H1 (cell line): ENCODE measurements around the gene HS6ST2. TPM values are rescaled to one million over a fixed set of nuclear protein-coding genes. Genes with fewer than 3 reads are reported as not detected.

Source experiments
- CTCF ChIA-PET: fragments of 300-600 bp; sonication (Branson Sonifier 250); formaldehyde crosslinking; loops from one replicate; lab custom pipeline; 2021; ENCODE audit not compliant: partially characterized antibody; lab: Charles Lee
- POLR2A ChIA-PET: fragments of 300-600 bp; sonication (Branson Sonifier 250); formaldehyde crosslinking; loops from one replicate; lab custom pipeline; 2021; ENCODE audit warnings: inconsistent platforms; ENCODE audit not compliant: partially characterized antibody; lab: Charles Lee
- DNase-seq, 2 experiments: peaks; one replicate each; pipeline versions ENCODE4 v3.0.0 to v3.0.0-alpha.2; 2010 to 2022; ENCODE audit warnings: low spot score in 2 of 2, low read depth in 1 of 2, mixed read lengths in 1 of 2
- FAIRE-seq: peaks from 2 replicates; lab custom pipeline; 2011; peaks lifted over from hg19 to GRCh38; lab: Jason Lieb, UNC
- H2AFZ ChIP-seq: 2 replicates; pipeline ENCODE4 v1.8.1; 2012; ENCODE audit warnings: low read length, inconsistent platforms
- H2AK5ac ChIP-seq: 2 replicates; pipeline ENCODE4 v1.6.1; 2013; ENCODE audit warnings: low read depth, low read length
- H2BK120ac ChIP-seq: replicated peaks from 2 replicates; pipeline ENCODE3; 2013; ENCODE audit warnings: low read depth, low read length, inconsistent platforms
- H2BK12ac ChIP-seq: 2 replicates; pipeline ENCODE4 v1.6.1; 2013; ENCODE audit warnings: low read depth, low read length
- H2BK15ac ChIP-seq: 2 replicates; pipeline ENCODE4 v1.6.1; 2013; ENCODE audit warnings: low read length
- H2BK20ac ChIP-seq: 2 replicates; pipeline ENCODE4 v1.6.1; 2013; ENCODE audit warnings: low read length
- H2BK5ac ChIP-seq: 2 replicates; pipeline ENCODE4 v1.6.1; 2013; ENCODE audit warnings: low read depth, low read length
- H3K14ac ChIP-seq: 2 replicates; pipeline ENCODE4 v1.6.1; 2013; ENCODE audit warnings: inconsistent platforms; ENCODE audit not compliant: insufficient read length
- H3K18ac ChIP-seq: 2 replicates; pipeline ENCODE4 v1.6.1; 2013; ENCODE audit warnings: low read length; ENCODE audit errors: extremely low read depth
- H3K23ac ChIP-seq: 2 replicates; pipeline ENCODE4 v1.6.1; 2013; ENCODE audit warnings: inconsistent platforms; ENCODE audit not compliant: insufficient read length
- H3K23me2 ChIP-seq: 2 replicates; pipeline ENCODE4 v1.6.1; 2013; ENCODE audit warnings: low read depth, low read length
- H3K27ac ChIP-seq: 2 replicates; pipeline ENCODE4 v1.6.1; 2011; ENCODE audit warnings: low read depth, low read length, inconsistent platforms
- H3K27me3 ChIP-seq, 4 experiments: replicated peaks in 1 of 4; 1 replicate in 1 of 4; 2 replicates in 3 of 4; pipeline versions ENCODE4 v1.6.1 to v1.8.1; 2011 to 2013; ENCODE audit warnings: low read length in 3 of 4, mild to moderate bottlenecking in 3 of 4, inconsistent platforms in 2 of 4, mixed read lengths in 2 of 4, moderate library complexity in 1 of 4; ENCODE audit not compliant: control insufficient read depth in 3 of 4, insufficient read depth in 3 of 4; ENCODE audit errors: extremely low read depth in 1 of 4
- H3K36me3 ChIP-seq, 4 experiments: 2 replicates each; pipeline versions ENCODE4 v1.6.1 to v1.8.1; 2011 to 2013; ENCODE audit warnings: mild to moderate bottlenecking in 4 of 4, low read length in 3 of 4, moderate library complexity in 2 of 4, control low read depth in 1 of 4, inconsistent platforms in 1 of 4; ENCODE audit not compliant: insufficient read depth in 4 of 4, control insufficient read depth in 2 of 4
- H3K4ac ChIP-seq: replicated peaks from 2 replicates; pipeline ENCODE3; 2013; ENCODE audit warnings: low read length, low read depth, mixed read lengths, inconsistent platforms; ENCODE audit not compliant: insufficient read length
- H3K4me1 ChIP-seq, 4 experiments: replicated peaks in 1 of 4; 1 replicate in 1 of 4; 2 replicates in 3 of 4; pipeline versions ENCODE4 v1.6.1 to v1.8.1; 2011 to 2013; ENCODE audit warnings: low read length in 3 of 4, inconsistent platforms in 2 of 4, mixed read lengths in 1 of 4; ENCODE audit not compliant: insufficient read depth in 4 of 4, control insufficient read depth in 3 of 4
- H3K4me2 ChIP-seq, 2 experiments: 2 replicates each; pipeline versions ENCODE4 v1.6.1 to v1.8.1; 2011 to 2013; ENCODE audit warnings: low read depth in 2 of 2, low read length in 2 of 2, control low read depth in 1 of 2, inconsistent platforms in 1 of 2, mild to moderate bottlenecking in 1 of 2; ENCODE audit not compliant: insufficient read depth in 1 of 2
- H3K4me3 ChIP-seq, 4 experiments: fragments of 200-600, 300-600 bp in 1 of 4; sonication (generic), shearing (Covaris generic), sonication (Bioruptor Twin) in 1 of 4; 2 replicates each; pipeline versions ENCODE4 v1.5.1 to v1.8.1; 2011 to 2016; ENCODE audit warnings: low read length in 4 of 4, low read depth in 3 of 4, control low read depth in 2 of 4, inconsistent platforms in 2 of 4, mild to moderate bottlenecking in 2 of 4, mixed read lengths in 1 of 4, moderate library complexity in 1 of 4; ENCODE audit not compliant: insufficient read depth in 2 of 4; ENCODE audit errors: extremely low read depth in 1 of 4
- H3K56ac ChIP-seq: replicated peaks from 2 replicates; pipeline ENCODE3; 2013; ENCODE audit warnings: low read depth, mild to moderate bottlenecking, mixed read lengths, low read length, inconsistent platforms; ENCODE audit not compliant: insufficient read length
- H3K79me1 ChIP-seq: 2 replicates; pipeline ENCODE4 v1.6.1; 2013; ENCODE audit warnings: low read depth, low read length, control low read depth
- H3K79me2 ChIP-seq, 2 experiments: 2 replicates each; pipeline versions ENCODE4 v1.6.1 to v1.8.1; 2012 to 2013; ENCODE audit warnings: low read length in 2 of 2, mild to moderate bottlenecking in 2 of 2, inconsistent platforms in 1 of 2; ENCODE audit not compliant: insufficient read depth in 2 of 2, control insufficient read depth in 1 of 2
- H3K9ac ChIP-seq, 4 experiments: replicated peaks in 1 of 4; 1 replicate in 1 of 4; 2 replicates in 3 of 4; pipeline versions ENCODE4 v1.6.1 to v1.8.1; 2011 to 2013; ENCODE audit warnings: low read depth in 3 of 4, low read length in 3 of 4, control low read depth in 2 of 4, mild to moderate bottlenecking in 2 of 4, moderate library complexity in 2 of 4, inconsistent platforms in 1 of 4; ENCODE audit errors: extremely low read depth in 1 of 4
- H3K9me3 ChIP-seq, 2 experiments: 2 replicates each; pipeline versions ENCODE4 v1.6.1 to v1.8.1; 2012 to 2013; ENCODE audit warnings: mild to moderate bottlenecking in 2 of 2, moderate library complexity in 2 of 2, control low read depth in 1 of 2, inconsistent platforms in 1 of 2, low read depth in 1 of 2, low read length in 1 of 2, mixed read lengths in 1 of 2; ENCODE audit not compliant: insufficient read depth in 2 of 2
- H4K20me1 ChIP-seq, 2 experiments: replicated peaks in 1 of 2; 2 replicates each; pipeline versions ENCODE3 to v1.8.1; 2011 to 2013; ENCODE audit warnings: inconsistent platforms in 2 of 2, low read length in 2 of 2, mild to moderate bottlenecking in 1 of 2; ENCODE audit not compliant: insufficient read depth in 2 of 2, control insufficient read depth in 1 of 2
- H4K5ac ChIP-seq: 2 replicates; pipeline ENCODE4 v1.6.1; 2013; ENCODE audit warnings: low read length, low read depth, mixed read lengths, inconsistent platforms; ENCODE audit not compliant: insufficient read length
- H4K8ac ChIP-seq: 2 replicates; pipeline ENCODE4 v1.8.0; 2013; ENCODE audit warnings: mild to moderate bottlenecking, moderate library complexity, low read length, inconsistent platforms; ENCODE audit not compliant: insufficient read depth; ENCODE audit errors: extremely low read depth
- H4K91ac ChIP-seq: replicated peaks from 2 replicates; pipeline ENCODE3; 2013; ENCODE audit warnings: low read length, mixed read lengths, inconsistent platforms; ENCODE audit not compliant: insufficient read length
- CTBP2 ChIP-seq: IDR thresholded peaks from 2 replicates; pipeline ENCODE4 v1.7.0; 2011; ENCODE audit warnings: borderline replicate concordance, mild to moderate bottlenecking, moderate library complexity, mixed read lengths, low read length; ENCODE audit not compliant: insufficient read depth, insufficient read length
- JUND ChIP-seq: IDR thresholded peaks from 2 replicates; pipeline ENCODE4 v1.6.1; 2011; ENCODE audit warnings: mild to moderate bottlenecking, improper control_type of control experiment, low read length
- RBBP5 ChIP-seq: IDR thresholded peaks from 2 replicates; pipeline ENCODE4 v1.7.1; 2012; ENCODE audit warnings: low read depth, mild to moderate bottlenecking, inconsistent platforms, low read length, moderate library complexity, borderline replicate concordance
- TCF12 ChIP-seq: IDR thresholded peaks from 2 replicates; pipeline ENCODE4 v1.6.1; 2011; ENCODE audit warnings: low read depth, mild to moderate bottlenecking, low read length
- polyA plus RNA-seq, 7 experiments: library from polyadenylated mRNA; depleted of rRNA in 3 of 7; stranded (reverse) in 5 of 7; unstranded in 2 of 7; fragments of >200 nt in 5 of 7; fragments of 200-250 nt in 2 of 7; gene quantifications; 1 replicate in 5 of 7; 2 replicates in 1 of 7; 4 replicates in 1 of 7; pipeline versions ENCODE4 v1.2.1 to v1.2.3, GENCODE V29; 2011 to 2013; ENCODE audit warnings: missing spikeins in 2 of 7, mixed read lengths in 2 of 7
- total RNA-seq: library from RNA; stranded (reverse); fragmentation: NEBNext Ultra II Directional; extraction: Animal tissue kit (Norgen Biotek cat#: 25700); gene quantifications from 2 replicates; pipeline ENCODE4 v1.2.1, GENCODE V29; 2021

Gene HS6ST2
- total and polyA plus RNA-seq, 2 of the 8 experiments (the other 6 are each of a cell fraction or from before 2014, with no cell fraction given): 3.9 TPM

DNA sequence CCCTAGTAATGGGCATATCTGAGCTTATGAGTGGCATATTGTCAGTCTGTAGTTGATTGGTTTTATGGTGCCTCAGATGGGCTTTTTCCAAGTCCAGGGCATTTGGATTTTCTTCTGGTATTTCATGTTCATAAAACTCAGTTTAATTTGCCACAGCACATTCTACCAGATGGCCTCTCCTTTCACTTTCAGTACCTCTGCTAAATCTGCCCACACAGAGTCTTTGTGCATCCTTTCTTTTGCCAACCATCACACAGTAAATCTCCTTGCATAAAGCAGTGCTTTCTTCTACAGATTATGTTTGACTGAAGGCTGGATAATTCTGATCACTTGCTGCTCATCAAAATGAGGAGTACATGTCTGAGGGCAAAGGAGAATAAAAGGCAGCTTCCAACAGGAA, 98.2 kb downstream of the HS6ST2 start:
- CTCF ChIA-PET: no interaction called here
- POLR2A ChIA-PET: no interaction called here
- DNase-seq: no peak
- Histone ChIP-seq H3K4ac (no peak overlapping the region), H3K56ac (no peak overlapping the region), H3K79me2 (no peaks in the 10 kb centered on the region), H3K27me3 (no peaks in the 10 kb centered on the region), H3K4me1 (no peaks in the 10 kb centered on the region), H3K4me2 (no peak overlapping the region), H2BK12ac (no peak overlapping the region), H2BK20ac (no peak overlapping the region), H3K23me2 (no peaks in the 10 kb centered on the region), H3K9me3 (no peaks in the 10 kb centered on the region), H3K14ac (no peak overlapping the region), H2AFZ (no peak overlapping the region), H3K79me1 (no peaks in the 10 kb centered on the region), H3K4me3 (no peak overlapping the region), H3K27ac (no peak overlapping the region), H4K91ac (no peak overlapping the region), H4K8ac (no peak overlapping the region), H3K9ac (no peak overlapping the region), H2AK5ac (no peak overlapping the region), H3K36me3 (no peaks in the 10 kb centered on the region), H2BK120ac (no peak overlapping the region), H4K20me1 (no peaks in the 10 kb centered on the region), H3K23ac (no peak overlapping the region), H4K5ac (no peak overlapping the region), H3K18ac (no peak overlapping the region), H2BK15ac (no peak overlapping the region), H2BK5ac (no peak overlapping the region)
- FAIRE-seq: no peak
- TF ChIP-seq JUND: no peak
- TF ChIP-seq TCF12: no peak
- no peak for TF ChIP-seq CTBP2
- no peak for TF ChIP-seq RBBP5
